HepG2 (cell line): Measurements from ENCODE around the gene SARNP.

Experiments
- EP300 ChIP-seq, 3 experiments: sonication (generic) in 1 of 3; formaldehyde crosslinking in 1 of 3; IDR thresholded peaks; 2 replicates each; pipeline versions ENCODE4 v1.5.1 to v1.6.1; 2011 to 2020; ENCODE audit warnings: low read depth in 2 of 3, low read length in 2 of 3, borderline replicate concordance in 1 of 3, improper control_type of control experiment in 1 of 3, mild to moderate bottlenecking in 1 of 3, missing genetic modification reagents in 1 of 3, moderate library complexity in 1 of 3
- NFE2L1 ChIP-seq: sonication (generic); formaldehyde crosslinking; IDR thresholded peaks from 2 replicates; pipeline ENCODE4 v1.4.0; 2020; ENCODE audit warnings: missing genetic modification reagents, mild to moderate bottlenecking, borderline replicate concordance
- ZSCAN21 ChIP-seq: sonication (generic); formaldehyde crosslinking; IDR thresholded peaks from 2 replicates; pipeline ENCODE4 v1.8.0; 2022; ENCODE audit warnings: mild to moderate bottlenecking, missing genetic modification reagents, moderate library complexity, borderline replicate concordance
- TF ChIP-seq, protein P1 (sequence below): sonication (generic); formaldehyde crosslinking; IDR thresholded peaks from 2 replicates; pipeline ENCODE4 v1.5.0; 2020; ENCODE audit warnings: mild to moderate bottlenecking, missing genetic modification reagents, moderate library complexity

DNA sequence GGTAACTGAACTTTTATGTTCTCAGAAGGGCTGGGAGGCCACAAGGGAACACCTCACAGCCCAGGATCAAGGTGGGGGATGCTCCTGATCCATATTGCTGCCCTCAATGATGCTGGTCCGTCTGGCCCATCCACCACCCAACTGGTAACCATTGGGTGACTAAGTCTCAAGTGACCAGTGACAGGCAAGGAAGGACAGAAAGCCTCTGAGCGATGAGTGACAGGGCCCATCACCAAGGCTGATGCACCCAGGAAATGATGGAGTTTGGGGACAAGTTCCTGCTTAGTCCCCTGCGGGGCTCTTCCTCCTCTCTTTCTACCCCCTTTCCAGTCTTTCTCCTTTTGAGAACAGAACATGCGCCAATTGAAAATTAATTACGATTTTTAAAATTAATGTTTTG lies 27.8 kb upstream of the SARNP start:
- TF ChIP-seq, protein P1, sequence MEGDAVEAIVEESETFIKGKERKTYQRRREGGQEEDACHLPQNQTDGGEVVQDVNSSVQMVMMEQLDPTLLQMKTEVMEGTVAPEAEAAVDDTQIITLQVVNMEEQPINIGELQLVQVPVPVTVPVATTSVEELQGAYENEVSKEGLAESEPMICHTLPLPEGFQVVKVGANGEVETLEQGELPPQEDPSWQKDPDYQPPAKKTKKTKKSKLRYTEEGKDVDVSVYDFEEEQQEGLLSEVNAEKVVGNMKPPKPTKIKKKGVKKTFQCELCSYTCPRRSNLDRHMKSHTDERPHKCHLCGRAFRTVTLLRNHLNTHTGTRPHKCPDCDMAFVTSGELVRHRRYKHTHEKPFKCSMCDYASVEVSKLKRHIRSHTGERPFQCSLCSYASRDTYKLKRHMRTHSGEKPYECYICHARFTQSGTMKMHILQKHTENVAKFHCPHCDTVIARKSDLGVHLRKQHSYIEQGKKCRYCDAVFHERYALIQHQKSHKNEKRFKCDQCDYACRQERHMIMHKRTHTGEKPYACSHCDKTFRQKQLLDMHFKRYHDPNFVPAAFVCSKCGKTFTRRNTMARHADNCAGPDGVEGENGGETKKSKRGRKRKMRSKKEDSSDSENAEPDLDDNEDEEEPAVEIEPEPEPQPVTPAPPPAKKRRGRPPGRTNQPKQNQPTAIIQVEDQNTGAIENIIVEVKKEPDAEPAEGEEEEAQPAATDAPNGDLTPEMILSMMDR (CRISPR knock-in tag), result no peak
- TF ChIP-seq NFE2L1 (CRISPR knock-in tag), result no peak
- TF ChIP-seq ZSCAN21 (CRISPR knock-in tag), result no peak
- TF ChIP-seq EP300 (IDR thresholded peaks at IDR 0.05; ENCODE audit: low read depth in 2 of 2, low read length in 2 of 2), result no peak
- TF ChIP-seq EP300 (CRISPR knock-in tag; IDR thresholded peaks at IDR 0.05; ENCODE audit: borderline replicate concordance), result no peak
